ENCODE data around the gene DCAF7.

Gene DCAF7

GRCh38 chr17:63600569-63601438, 50.5 kb downstream of the DCAF7 start, which contains the start of gene TACO1:
Gene TACO1 (plus strand): TSS chr17:63600895. CDS start chr17:63601084, 189 bp downstream.
- no peaks in the 10 kb centered on the region for H3K9me3 ChIP-seq (ENCODE audit: control insufficient read depth in 1 of 2, low read length in 2 of 2)
- H3K4me1 ChIP-seq (ENCODE audit: control insufficient read depth in 1 of 2, insufficient read depth in 2 of 2, low read length in 2 of 2) = peaks cover 9 to 14% of the 10 kb centered on the region in 2 donors
- H3K27ac ChIP-seq (ENCODE audit: low read length) = peak within 1 kb of the TSS; percentile 76
- no peaks in the 10 kb centered on the region for H3K27me3 ChIP-seq (ENCODE audit: low read depth, low read length)
- H3K36me3 ChIP-seq (ENCODE audit: control insufficient read depth in 1 of 2, insufficient read depth in 2 of 2, low read length in 2 of 2) = peaks cover 10 to 15% of the 10 kb centered on the region in 2 donors
- peak within 1 kb of the TSS; percentile 76 to 83 for H3K4me3 ChIP-seq (ENCODE audit: low read depth in 1 of 2, low read length in 2 of 2)

- no peaks in the 10 kb centered on the region for H3K9me3 ChIP-seq (ENCODE audit: control insufficient read depth in 1 of 2, low read length in 2 of 2)
- peak overlapping the region; percentile 76 to 83 for H3K4me3 ChIP-seq (ENCODE audit: low read depth in 1 of 2, low read length in 2 of 2)
- H3K36me3 ChIP-seq (ENCODE audit: control insufficient read depth in 1 of 2, insufficient read depth in 2 of 2, low read length in 2 of 2) = peaks cover 17 to 24% of the 10 kb centered on the region in 2 donors
- no peaks in the 10 kb centered on the region for H3K27me3 ChIP-seq (ENCODE audit: low read depth, low read length)
- peak overlapping the region; percentile 76 for H3K27ac ChIP-seq (ENCODE audit: low read length)
- peaks cover 9 to 14% of the 10 kb centered on the region in 2 donors for H3K4me1 ChIP-seq (ENCODE audit: control insufficient read depth in 1 of 2, insufficient read depth in 2 of 2, low read length in 2 of 2)
Measured at GRCh38 chr17:63601439-63602371, 51.4 kb downstream of the DCAF7 start.

- no peaks in the 10 kb centered on the region for H3K27me3 ChIP-seq (ENCODE audit: low read depth, low read length)
- no peaks in the 10 kb centered on the region for H3K9me3 ChIP-seq (ENCODE audit: control insufficient read depth in 1 of 2, low read length in 2 of 2)
- H3K4me1 ChIP-seq (ENCODE audit: control insufficient read depth in 1 of 2, insufficient read depth in 2 of 2, low read length in 2 of 2) = no peaks in the 10 kb centered on the region
- no peak overlapping the region for H3K27ac ChIP-seq (ENCODE audit: low read length)
- H3K36me3 ChIP-seq (ENCODE audit: control insufficient read depth in 1 of 2, insufficient read depth in 2 of 2, low read length in 2 of 2) = peaks cover 43 to 50% of the 10 kb centered on the region in 2 donors
- H3K4me3 ChIP-seq (ENCODE audit: low read depth in 1 of 2, low read length in 2 of 2) = no peak overlapping the region
Measured at GRCh38 chr17:63609816-63610573, 59.7 kb downstream of the DCAF7 start.

- no peaks in the 10 kb centered on the region for H3K4me1 ChIP-seq (ENCODE audit: control insufficient read depth in 1 of 2, insufficient read depth in 2 of 2, low read length in 2 of 2)
- H3K27ac ChIP-seq (ENCODE audit: low read length) = no peak overlapping the region
- H3K9me3 ChIP-seq (ENCODE audit: control insufficient read depth in 1 of 2, low read length in 2 of 2) = no peaks in the 10 kb centered on the region
- H3K27me3 ChIP-seq (ENCODE audit: low read depth, low read length) = no peaks in the 10 kb centered on the region
- H3K36me3 ChIP-seq (ENCODE audit: control insufficient read depth in 1 of 2, insufficient read depth in 2 of 2, low read length in 2 of 2) = peaks cover 34 to 42% of the 10 kb centered on the region in 2 donors
- no peak overlapping the region for H3K4me3 ChIP-seq (ENCODE audit: low read depth in 1 of 2, low read length in 2 of 2)
Measured at GRCh38 chr17:63610854-63611253, 60.6 kb downstream of the DCAF7 start.

GRCh38 chr17:63611354-63611753, 61.1 kb downstream of the DCAF7 start:
- H3K4me1 ChIP-seq (ENCODE audit: control insufficient read depth in 1 of 2, insufficient read depth in 2 of 2, low read length in 2 of 2) = no peaks in the 10 kb centered on the region
- no peaks in the 10 kb centered on the region for H3K27me3 ChIP-seq (ENCODE audit: low read depth, low read length)
- no peak overlapping the region for H3K4me3 ChIP-seq (ENCODE audit: low read depth in 1 of 2, low read length in 2 of 2)
- no peaks in the 10 kb centered on the region for H3K9me3 ChIP-seq (ENCODE audit: control insufficient read depth in 1 of 2, low read length in 2 of 2)
- no peak overlapping the region for H3K27ac ChIP-seq (ENCODE audit: low read length)
- peaks cover 29 to 37% of the 10 kb centered on the region in 2 donors for H3K36me3 ChIP-seq (ENCODE audit: control insufficient read depth in 1 of 2, insufficient read depth in 2 of 2, low read length in 2 of 2)

- no peaks in the 10 kb centered on the region for H3K4me1 ChIP-seq (ENCODE audit: control insufficient read depth in 1 of 2, insufficient read depth in 2 of 2, low read length in 2 of 2)
- peaks cover 9 to 16% of the 10 kb centered on the region in 2 donors for H3K36me3 ChIP-seq (ENCODE audit: control insufficient read depth in 1 of 2, insufficient read depth in 2 of 2, low read length in 2 of 2)
- no peak overlapping the region for H3K4me3 ChIP-seq (ENCODE audit: low read depth in 1 of 2, low read length in 2 of 2)
- no peak overlapping the region for H3K27ac ChIP-seq (ENCODE audit: low read length)
- no peaks in the 10 kb centered on the region for H3K27me3 ChIP-seq (ENCODE audit: low read depth, low read length)
- no peaks in the 10 kb centered on the region for H3K9me3 ChIP-seq (ENCODE audit: control insufficient read depth in 1 of 2, low read length in 2 of 2)
Measured at GRCh38 chr17:63613663-63614062, 63.4 kb downstream of the DCAF7 start.

- Histone ChIP-seq H3K4me3 (ENCODE audit: low read depth in 1 of 2, low read length in 2 of 2) (peak overlapping the region; percentile 45 to 93), H3K27ac (ENCODE audit: low read length) (no peak overlapping the region), H3K9me3 (ENCODE audit: control insufficient read depth in 1 of 2, low read length in 2 of 2) (no peaks in the 10 kb centered on the region), H3K4me1 (ENCODE audit: control insufficient read depth in 1 of 2, insufficient read depth in 2 of 2, low read length in 2 of 2) (peaks cover 0 to 27% of the 10 kb centered on the region in 2 donors), H3K27me3 (ENCODE audit: low read depth, low read length) (no peaks in the 10 kb centered on the region), H3K36me3 (ENCODE audit: control insufficient read depth in 1 of 2, insufficient read depth in 2 of 2, low read length in 2 of 2) (no peaks in the 10 kb centered on the region)
Measured at GRCh38 chr17:63621229-63621683, 71.0 kb downstream of the DCAF7 start.

GRCh38 chr17:63621684-63622573, 71.7 kb downstream of the DCAF7 start, which contains the start of gene MAP3K3:
Gene MAP3K3 (plus strand): TSS chr17:63622417. CDS start chr17:63622760, 343 bp downstream.
- Histone ChIP-seq H3K27me3 (ENCODE audit: low read depth, low read length) (no peaks in the 10 kb centered on the region), H3K27ac (ENCODE audit: low read length) (peak within 1 kb of the TSS; percentile 77), H3K36me3 (ENCODE audit: control insufficient read depth in 1 of 2, insufficient read depth in 2 of 2, low read length in 2 of 2) (no peaks in the 10 kb centered on the region), H3K4me1 (ENCODE audit: control insufficient read depth in 1 of 2, insufficient read depth in 2 of 2, low read length in 2 of 2) (peaks cover 3 to 34% of the 10 kb centered on the region in 2 donors), H3K4me3 (ENCODE audit: low read depth in 1 of 2, low read length in 2 of 2) (peak within 1 kb of the TSS; percentile 81 to 93), H3K9me3 (ENCODE audit: control insufficient read depth in 1 of 2, low read length in 2 of 2) (no peaks in the 10 kb centered on the region)

- no peaks in the 10 kb centered on the region for H3K36me3 ChIP-seq (ENCODE audit: control insufficient read depth in 1 of 2, insufficient read depth in 2 of 2, low read length in 2 of 2)
- no peaks in the 10 kb centered on the region for H3K27me3 ChIP-seq (ENCODE audit: low read depth, low read length)
- H3K4me3 ChIP-seq (ENCODE audit: low read depth in 1 of 2, low read length in 2 of 2) = peak overlapping the region; percentile 81 to 93
- no peaks in the 10 kb centered on the region for H3K9me3 ChIP-seq (ENCODE audit: control insufficient read depth in 1 of 2, low read length in 2 of 2)
- peak overlapping the region; percentile 77 for H3K27ac ChIP-seq (ENCODE audit: low read length)
- H3K4me1 ChIP-seq (ENCODE audit: control insufficient read depth in 1 of 2, insufficient read depth in 2 of 2, low read length in 2 of 2) = peaks cover 6 to 37% of the 10 kb centered on the region in 2 donors
Measured at GRCh38 chr17:63622574-63623390, 72.5 kb downstream of the DCAF7 start.

All from muscle layer of duodenum (tissue), 2 donors.